ENCODE results near the gene CDK4.
A peak's percentile ranks its signal among the peaks of the same experiment; 100 is the strongest.

Gene CDK4

GRCh38 chr12:57771873-57772428 is 19.8 kb upstream of the CDK4 start, which contains the start of gene METTL1:
METTL1 (minus strand) TSS chr12:57772105; CDS start chr12:57772083, 22 bp downstream.
- DNase-seq (ENCODE audit: low spot score): peak; percentile 98

GRCh38 chr12:57771236-57771872 is 19.2 kb upstream of the CDK4 start:
- no peak for DNase-seq (ENCODE audit: low spot score)

GRCh38 chr12:57770734-57771133 is 18.6 kb upstream of the CDK4 start:
- no peak for DNase-seq (ENCODE audit: low spot score)

GRCh38 chr12:57769594-57769993 is 17.5 kb upstream of the CDK4 start:
- no peak for DNase-seq (ENCODE audit: low spot score)

- no peak for DNase-seq (ENCODE audit: low spot score)
Measured at GRCh38 chr12:57767876-57768275, 15.8 kb upstream of the CDK4 start.

- DNase-seq (ENCODE audit: low spot score): no peak
Measured at GRCh38 chr12:57767305-57767698, 15.2 kb upstream of the CDK4 start.

- no peak for DNase-seq (ENCODE audit: low spot score)
Measured at GRCh38 chr12:57766464-57767304, 14.6 kb upstream of the CDK4 start, which contains the start of gene CYP27B1. CYP27B1 (minus strand) TSS chr12:57767078; CDS start chr12:57767041, 37 bp downstream.

GRCh38 chr12:57765698-57766463 is 13.8 kb upstream of the CDK4 start:
- no peak for DNase-seq (ENCODE audit: low spot score)

- no peak for DNase-seq (ENCODE audit: low spot score)
Measured at GRCh38 chr12:57765003-57765697, 13.0 kb upstream of the CDK4 start.

- DNase-seq (ENCODE audit: low spot score): no peak
Measured at GRCh38 chr12:57764662-57765002, 12.5 kb upstream of the CDK4 start.

GRCh38 chr12:57763881-57764661 is 12.0 kb upstream of the CDK4 start:
- DNase-seq (ENCODE audit: low spot score): no peak

GRCh38 chr12:57762463-57762862 is 10.4 kb upstream of the CDK4 start:
- no peak for DNase-seq (ENCODE audit: low spot score)

GRCh38 chr12:57761391-57761998 is 9.4 kb upstream of the CDK4 start:
- no peak for DNase-seq (ENCODE audit: low spot score)

GRCh38 chr12:57760347-57760982 is 8.4 kb upstream of the CDK4 start:
- no peak for DNase-seq (ENCODE audit: low spot score)

- DNase-seq (ENCODE audit: low spot score): no peak
Measured at GRCh38 chr12:57759360-57759980, 7.4 kb upstream of the CDK4 start.

GRCh38 chr12:57758552-57759359 is 6.6 kb upstream of the CDK4 start:
- DNase-seq (ENCODE audit: low spot score): peak; percentile 60

- no peak for DNase-seq (ENCODE audit: low spot score)
Measured at GRCh38 chr12:57757771-57758170, 5.7 kb upstream of the CDK4 start.

Measured in left forelimb (tissue), 1 donor.